ENCODE measurements around the gene RCOR1. TPM values are rescaled to one million over a fixed set of nuclear protein-coding genes. Genes with fewer than 3 reads are reported as not detected.

The RCOR1 gene
- total and polyA plus RNA-seq, 2 of the 8 experiments (the other 6 are each of a cell fraction or from before 2014, with no cell fraction given) = 12.3 to 26.3 TPM

GRCh38 chr14:102573591-102574046 lies 18.8 kb upstream of the RCOR1 start (continued):
- no peak for TF ChIP-seq CHD7 (IDR thresholded peaks at IDR 0.05; ENCODE audit: insufficient replicate concordance, low read length)
- no peak for TF ChIP-seq CTBP2 (IDR thresholded peaks at IDR 0.05; ENCODE audit: borderline replicate concordance, insufficient read depth, insufficient read length, low read length)
- no peak for TF ChIP-seq ATF2 (IDR thresholded peaks at IDR 0.05; ENCODE audit: low read length)
- TF ChIP-seq SUZ12 (IDR thresholded peaks at IDR 0.05; ENCODE audit: low read length) = no peak
- TF ChIP-seq FOSL1 (IDR thresholded peaks at IDR 0.05; ENCODE audit: insufficient read depth, low read depth, low read length) = no peak
- TF ChIP-seq RAD21 (IDR thresholded peaks at IDR 0.05 in 1 of 2, conservative IDR thresholded peaks at IDR 0.05 in 1 of 2; ENCODE audit: low read depth in 2 of 2, low read length in 2 of 2) = no peak
- TF ChIP-seq, protein P1, sequence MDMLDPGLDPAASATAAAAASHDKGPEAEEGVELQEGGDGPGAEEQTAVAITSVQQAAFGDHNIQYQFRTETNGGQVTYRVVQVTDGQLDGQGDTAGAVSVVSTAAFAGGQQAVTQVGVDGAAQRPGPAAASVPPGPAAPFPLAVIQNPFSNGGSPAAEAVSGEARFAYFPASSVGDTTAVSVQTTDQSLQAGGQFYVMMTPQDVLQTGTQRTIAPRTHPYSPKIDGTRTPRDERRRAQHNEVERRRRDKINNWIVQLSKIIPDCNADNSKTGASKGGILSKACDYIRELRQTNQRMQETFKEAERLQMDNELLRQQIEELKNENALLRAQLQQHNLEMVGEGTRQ (IDR thresholded peaks at IDR 0.05; ENCODE audit: low read length) = no peak
